Thyroid gland (tissue), 4 donors: ENCODE results near the gene UGT1A7. TPM values are rescaled to one million over a fixed set of nuclear protein-coding genes. Genes with fewer than 3 reads are reported as not detected.

ENCODE experiments used
- DNase-seq, 2 donors: peaks; one replicate each; pipeline ENCODE4 v3.0.0-alpha.2; 2019
- H3K27ac ChIP-seq, 3 donors: fragments of 200-600 bp; sonication (generic); 1 replicate in 2 of 3; 2 replicates in 1 of 3; pipeline ENCODE4 v1.5.1; 2016 to 2019; ENCODE audit warnings: mild to moderate bottlenecking in 1 of 3, moderate library complexity in 1 of 3
- H3K27me3 ChIP-seq: fragments of 200-600 bp; sonication (generic); one replicate; pipeline ENCODE4 v1.5.1; 2019
- H3K36me3 ChIP-seq, 2 donors: fragments of 200-600 bp; sonication (generic); one replicate each; pipeline ENCODE4 v1.5.1; 2016 to 2019
- H3K4me1 ChIP-seq, 2 donors: fragments of 200-600 bp; sonication (generic); one replicate each; pipeline ENCODE4 v1.5.1; 2017 to 2019
- H3K4me3 ChIP-seq, 3 donors: fragments of 200-600 bp; sonication (generic); replicated peaks in 1 of 3; 1 replicate in 2 of 3; 2 replicates in 1 of 3; pipeline ENCODE4 v1.5.1; 2016; ENCODE audit warnings: mild to moderate bottlenecking in 1 of 3
- H3K9me3 ChIP-seq: fragments of 200-600 bp; sonication (generic); one replicate; pipeline ENCODE4 v1.5.1; 2017
- POLR2A ChIP-seq, 2 donors: fragments of 450-650 bp; IDR thresholded peaks; one replicate each; pipeline ENCODE4 v1.6.1; 2017; ENCODE audit warnings: antibody characterized with exemption in 2 of 2, mild to moderate bottlenecking in 2 of 2, moderate library complexity in 1 of 2
- WGBS, 2 donors: methylation state at CpG; one replicate each; pipeline ENCODE4 v1.1.5; 2017; 5-methylcytosine and 5-hydroxymethylcytosine counted together
- intact Hi-C: fragments of 100-400 bp; cut with DNase I; formaldehyde crosslinking; loops from one replicate; pipeline ENCODE4 v1.15.1; 2023
- total RNA-seq, 4 donors: library from RNA; depleted of rRNA; stranded (reverse); fragments of >200 nt; gene quantifications; one replicate each; pipeline ENCODE4 v1.2.3, GENCODE V29; 2016
- TF ChIP-seq, protein P1 (sequence below), 6 experiments: fragments of 200-600 bp in 3 of 6; fragments of 450-650 bp in 3 of 6; sonication (generic) in 3 of 6; IDR thresholded peaks; one replicate each; pipeline ENCODE4 v1.5.1; 2016 to 2019; ENCODE audit warnings: antibody characterized with exemption in 6 of 6, mild to moderate bottlenecking in 2 of 6, inconsistent platforms in 1 of 6, moderate library complexity in 1 of 6

UGT1A7 gene
- total RNA-seq, 4 donors from 2014 or later, result not detected

DNA sequence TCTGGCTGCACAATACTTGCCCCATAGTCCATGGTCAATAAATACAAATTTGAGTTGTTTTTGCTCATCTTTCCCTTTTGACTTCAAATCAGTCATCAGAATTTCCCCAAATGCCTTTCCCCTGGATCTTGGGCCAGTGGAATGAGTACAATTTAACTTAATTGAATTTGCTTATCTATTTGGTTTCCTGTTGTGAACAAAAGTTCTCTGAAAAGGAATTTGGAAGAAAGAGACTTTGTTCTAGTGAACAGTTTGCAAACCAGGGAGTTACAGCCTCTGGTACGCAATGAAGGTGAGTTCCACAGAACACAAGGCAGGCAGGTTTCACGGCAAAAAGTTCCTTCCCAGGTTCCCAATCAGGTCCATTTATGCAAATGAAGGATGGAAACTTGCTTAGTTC lies 77.1 kb downstream of the UGT1A7 start:
- no peak overlapping the region for H3K27ac ChIP-seq
- DNase-seq, result no peak
- no peaks in the 10 kb centered on the region for H3K27me3 ChIP-seq
- H3K4me3 ChIP-seq, result no peak overlapping the region
- intact Hi-C loops, result no loop called here
- H3K36me3 ChIP-seq, result no peaks in the 10 kb centered on the region
- TF ChIP-seq, protein P1, sequence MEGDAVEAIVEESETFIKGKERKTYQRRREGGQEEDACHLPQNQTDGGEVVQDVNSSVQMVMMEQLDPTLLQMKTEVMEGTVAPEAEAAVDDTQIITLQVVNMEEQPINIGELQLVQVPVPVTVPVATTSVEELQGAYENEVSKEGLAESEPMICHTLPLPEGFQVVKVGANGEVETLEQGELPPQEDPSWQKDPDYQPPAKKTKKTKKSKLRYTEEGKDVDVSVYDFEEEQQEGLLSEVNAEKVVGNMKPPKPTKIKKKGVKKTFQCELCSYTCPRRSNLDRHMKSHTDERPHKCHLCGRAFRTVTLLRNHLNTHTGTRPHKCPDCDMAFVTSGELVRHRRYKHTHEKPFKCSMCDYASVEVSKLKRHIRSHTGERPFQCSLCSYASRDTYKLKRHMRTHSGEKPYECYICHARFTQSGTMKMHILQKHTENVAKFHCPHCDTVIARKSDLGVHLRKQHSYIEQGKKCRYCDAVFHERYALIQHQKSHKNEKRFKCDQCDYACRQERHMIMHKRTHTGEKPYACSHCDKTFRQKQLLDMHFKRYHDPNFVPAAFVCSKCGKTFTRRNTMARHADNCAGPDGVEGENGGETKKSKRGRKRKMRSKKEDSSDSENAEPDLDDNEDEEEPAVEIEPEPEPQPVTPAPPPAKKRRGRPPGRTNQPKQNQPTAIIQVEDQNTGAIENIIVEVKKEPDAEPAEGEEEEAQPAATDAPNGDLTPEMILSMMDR (IDR thresholded peaks at IDR 0.05), result no peak
- no peak for TF ChIP-seq POLR2A (IDR thresholded peaks at IDR 0.05)
- H3K9me3 ChIP-seq, result no peaks in the 10 kb centered on the region
- H3K4me1 ChIP-seq, result no peaks in the 10 kb centered on the region
- 92 to 95% methylated on average over 2 of the region's 2 CpGs for WGBS, 2 donors

DNA sequence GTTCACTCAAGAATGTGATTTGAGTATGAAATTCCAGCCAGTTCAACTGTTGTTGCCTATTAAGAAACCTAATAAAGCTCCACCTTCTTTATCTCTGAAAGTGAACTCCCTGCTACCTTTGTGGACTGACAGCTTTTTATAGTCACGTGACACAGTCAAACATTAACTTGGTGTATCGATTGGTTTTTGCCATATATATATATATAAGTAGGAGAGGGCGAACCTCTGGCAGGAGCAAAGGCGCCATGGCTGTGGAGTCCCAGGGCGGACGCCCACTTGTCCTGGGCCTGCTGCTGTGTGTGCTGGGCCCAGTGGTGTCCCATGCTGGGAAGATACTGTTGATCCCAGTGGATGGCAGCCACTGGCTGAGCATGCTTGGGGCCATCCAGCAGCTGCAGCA lies 78.3 kb downstream of the UGT1A7 start, which contains the start of gene UGT1A1:
Gene UGT1A1 (plus strand): TSS at position 228 of the 400 bp plus-strand sequence. CDS start 18 bp downstream, at position 246.
- H3K27ac ChIP-seq, result no peak within 1 kb of the TSS
- H3K4me1 ChIP-seq, result no peaks in the 10 kb centered on the region
- no peak for TF ChIP-seq POLR2A (IDR thresholded peaks at IDR 0.05)
- no peaks in the 10 kb centered on the region for H3K36me3 ChIP-seq
- intact Hi-C loops, result no loop called here
- H3K4me3 ChIP-seq, result no peak within 1 kb of the TSS
- 92 to 97% methylated on average over 6 of the region's 6 CpGs for WGBS, 2 donors
- no peaks in the 10 kb centered on the region for H3K9me3 ChIP-seq
- DNase-seq, result no peak
- H3K27me3 ChIP-seq, result no peaks in the 10 kb centered on the region

DNA sequence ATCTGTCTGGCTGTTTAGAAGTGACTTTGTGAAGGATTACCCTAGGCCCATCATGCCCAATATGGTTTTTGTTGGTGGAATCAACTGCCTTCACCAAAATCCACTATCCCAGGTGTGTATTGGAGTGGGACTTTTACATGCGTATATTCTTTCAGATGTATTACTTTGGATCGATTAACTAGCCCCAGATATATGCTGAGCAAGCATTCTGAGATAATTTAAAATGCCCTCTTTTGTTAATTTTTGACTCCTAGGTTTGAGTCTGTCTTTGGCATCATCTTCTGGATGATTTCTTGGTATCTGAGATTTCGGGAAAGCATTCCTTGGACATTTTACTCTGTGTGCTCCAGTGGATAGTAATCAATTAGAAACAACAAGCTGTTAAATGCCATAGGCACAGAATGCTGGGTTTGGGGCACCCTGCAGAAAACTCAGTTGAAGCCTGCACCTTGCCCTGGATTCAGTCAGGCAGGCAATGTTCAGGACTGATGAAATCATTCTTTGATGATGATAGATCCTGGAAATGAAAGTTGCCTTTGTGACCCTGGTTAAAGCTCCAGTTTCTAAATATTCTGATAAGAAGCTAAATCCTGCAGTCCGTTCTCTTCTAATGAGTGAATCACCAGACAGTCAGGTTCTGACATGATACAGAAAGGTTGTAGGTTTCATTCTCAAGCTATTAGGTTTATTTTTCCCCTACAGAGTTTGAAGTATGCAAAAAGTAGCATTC lies 79.5 kb downstream of the UGT1A7 start:
- TF ChIP-seq, protein P1 (IDR thresholded peaks at IDR 0.05), result no peak
- no peak for TF ChIP-seq POLR2A (IDR thresholded peaks at IDR 0.05)
- no peaks in the 10 kb centered on the region for H3K4me1 ChIP-seq
- 90 to 96% methylated on average over 4 of the region's 4 CpGs for WGBS, 2 donors

DNA sequence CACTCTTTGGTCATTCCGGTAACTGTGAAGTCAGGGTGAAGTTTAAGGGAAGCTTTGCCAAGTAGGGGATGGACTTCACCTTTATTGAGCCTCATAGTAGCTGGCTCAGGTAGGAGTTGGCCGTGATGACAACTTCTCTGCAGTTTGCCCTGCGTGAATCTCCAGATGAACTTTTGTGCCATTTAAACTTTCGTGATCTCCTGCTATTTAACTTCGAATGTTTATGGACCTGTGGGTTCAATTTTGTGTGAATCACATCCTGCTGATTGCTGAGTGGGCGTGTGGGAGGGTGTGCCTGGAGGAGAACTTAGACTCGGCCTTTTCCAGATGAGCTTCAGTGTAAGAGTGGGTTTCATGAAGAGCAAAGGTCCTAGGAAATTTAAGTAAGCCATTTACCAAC lies 82.6 kb downstream of the UGT1A7 start:
- no peaks in the 10 kb centered on the region for H3K4me1 ChIP-seq
- TF ChIP-seq, protein P1 (IDR thresholded peaks at IDR 0.05), result no peak
- no peak for TF ChIP-seq POLR2A (IDR thresholded peaks at IDR 0.05)
- no peak overlapping the region for H3K4me3 ChIP-seq
- no peaks in the 10 kb centered on the region for H3K9me3 ChIP-seq
- H3K36me3 ChIP-seq, result no peaks in the 10 kb centered on the region
- no peak for DNase-seq
- H3K27me3 ChIP-seq, result no peaks in the 10 kb centered on the region
- intact Hi-C loops, result no loop called here
- WGBS, 2 donors, result 80 to 88% methylated on average over 7 of the region's 7 CpGs
- H3K27ac ChIP-seq, result no peak overlapping the region

More for the DNA sequence above, 79.5 kb downstream of the UGT1A7 start:
- Histone ChIP-seq H3K27ac (no peak overlapping the region), H3K36me3 (no peaks in the 10 kb centered on the region), H3K27me3 (no peaks in the 10 kb centered on the region), H3K4me3 (no peak overlapping the region), H3K9me3 (no peaks in the 10 kb centered on the region)
- intact Hi-C loops, result no loop called here
- no peak for DNase-seq

DNA sequence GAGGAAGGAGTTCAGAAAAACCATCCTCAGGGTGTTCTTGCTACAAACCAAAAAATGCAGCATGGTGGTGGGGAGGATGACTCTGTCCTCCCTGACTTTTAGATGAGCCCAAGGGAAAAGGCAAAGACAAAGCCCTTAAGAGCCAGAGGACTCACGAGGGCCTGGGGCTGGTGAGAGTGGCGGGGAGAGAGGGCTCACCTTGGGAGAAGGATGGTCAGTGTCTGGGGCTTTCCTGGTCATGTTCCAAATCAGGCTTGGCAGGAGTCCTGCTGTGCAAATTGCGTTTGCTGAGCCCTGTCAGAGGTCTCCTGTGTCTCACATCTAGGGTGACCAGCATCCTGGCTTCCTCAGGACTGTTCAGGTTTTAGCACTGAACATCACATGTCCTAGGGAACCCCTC lies 83.1 kb downstream of the UGT1A7 start:
- H3K36me3 ChIP-seq, result no peaks in the 10 kb centered on the region
- no peaks in the 10 kb centered on the region for H3K4me1 ChIP-seq
- no peaks in the 10 kb centered on the region for H3K9me3 ChIP-seq
- no peak for TF ChIP-seq POLR2A (IDR thresholded peaks at IDR 0.05)
- TF ChIP-seq, protein P1 (IDR thresholded peaks at IDR 0.05), result no peak
- WGBS, 2 donors, result 44 to 46% methylated on average over 3 of the region's 3 CpGs
- H3K4me3 ChIP-seq, result no peak overlapping the region
- intact Hi-C loops, result no loop called here
- no peaks in the 10 kb centered on the region for H3K27me3 ChIP-seq
- H3K27ac ChIP-seq, result no peak overlapping the region
- DNase-seq, result no peak
